AG04450 (cell line): ENCODE results near the gene LGI2. TPM values are rescaled to one million over a fixed set of nuclear protein-coding genes. Genes with fewer than 3 reads are reported as not detected.

Source experiments
- CTCF ChIA-PET: fragments of 300-600, 350-600 bp; formaldehyde crosslinking; extraction: SDS; loops from one replicate; lab custom pipeline; 2022; ENCODE audit warnings: antibody characterized with exemption, inconsistent platforms; lab: Charles Lee
- POLR2A ChIA-PET: fragments of 350-600 bp; formaldehyde crosslinking; extraction: SDS; loops from one replicate; lab custom pipeline; 2021; ENCODE audit warnings: antibody characterized with exemption, inconsistent platforms; lab: Yijun Ruan, JAX
- DNase-seq: peaks from one replicate; pipeline ENCODE4 v3.0.0-alpha.2; 2011; ENCODE audit warnings: low read depth, low spot score
- H3K27ac ChIP-seq: one replicate; pipeline ENCODE4 v1.5.1; 2012; ENCODE audit warnings: low read depth, low read length, control low read depth
- H3K27me3 ChIP-seq: one replicate; pipeline ENCODE4 v1.6.0; 2012; ENCODE audit warnings: low read length; ENCODE audit not compliant: control insufficient read depth, insufficient read depth
- H3K4me3 ChIP-seq: 2 replicates; pipeline ENCODE4 v1.5.1; 2011; ENCODE audit warnings: mild to moderate bottlenecking, low read depth, low read length, control low read depth
- H3K9me3 ChIP-seq: 2 replicates; pipeline ENCODE4 v1.5.1; 2012; ENCODE audit warnings: low read length; ENCODE audit not compliant: control insufficient read depth, insufficient read depth
- CTCF ChIP-seq: IDR thresholded peaks from 2 replicates; pipeline ENCODE4 v1.5.1; 2011; ENCODE audit warnings: low read depth, low read length, control low read depth, inconsistent platforms
- polyA plus RNA-seq: library from polyadenylated mRNA; depleted of rRNA; stranded (reverse); fragments of >200 nt; gene quantifications from 2 replicates; pipeline ENCODE4 v1.2.3, GENCODE V29; 2011

Gene LGI2
- polyA plus RNA-seq, 1 experiment, result not detected

- peaks cover 2% of the 10 kb centered on the region for H3K27me3 ChIP-seq
- no peak for DNase-seq
- H3K4me3 ChIP-seq, result no peak overlapping the region
- H3K9me3 ChIP-seq, result no peaks in the 10 kb centered on the region; the same call in 1 of the 2 replicates
- no peak overlapping the region for H3K27ac ChIP-seq
- no peak for TF ChIP-seq CTCF
- ChIA-PET POLR2A (no interaction called here), CTCF (interaction anchor here (1.0 kb wide), 1 partner anchor 169 kb away, joined by 3 read pairs; no protein-coding TSS in a partner anchor)
Observed at GRCh38 chr4:24975510-24975909, 55.2 kb downstream of the LGI2 start.

GRCh38 chr4:24973747-24974601, 56.8 kb downstream of the LGI2 start:
- no peak for TF ChIP-seq CTCF
- no peak overlapping the region for H3K27ac ChIP-seq
- ChIA-PET POLR2A (no interaction called here), CTCF (interaction anchor here (0.9 kb wide), 1 partner anchor 484 kb away, joined by 3 read pairs; no protein-coding TSS in a partner anchor)
- no peaks in the 10 kb centered on the region; the same call in 1 of the 2 replicates for H3K9me3 ChIP-seq
- no peak overlapping the region for H3K4me3 ChIP-seq
- peaks cover 2% of the 10 kb centered on the region for H3K27me3 ChIP-seq
- DNase-seq, result no peak

- ChIA-PET CTCF (no interaction called here), POLR2A (no interaction called here)
- H3K27me3 ChIP-seq, result peaks cover 2% of the 10 kb centered on the region
- no peaks in the 10 kb centered on the region; the same call in 1 of the 2 replicates for H3K9me3 ChIP-seq
- no peak overlapping the region for H3K27ac ChIP-seq
- no peak overlapping the region for H3K4me3 ChIP-seq
- no peak for TF ChIP-seq CTCF
- no peak for DNase-seq
Observed at GRCh38 chr4:24973404-24973746, 57.4 kb downstream of the LGI2 start.

GRCh38 chr4:24971192-24971591, 59.6 kb downstream of the LGI2 start:
- ChIA-PET CTCF (interaction anchor here (0.5 to 1.2 kb wide), 2 partner anchors 9 to 1381 kb away, joined by 3 to 7 read pairs; no protein-coding TSS in a partner anchor), POLR2A (no interaction called here)
- H3K27me3 ChIP-seq, result peaks cover 2% of the 10 kb centered on the region
- H3K9me3 ChIP-seq, result peaks cover 1% of the 10 kb centered on the region
- no peak overlapping the region for H3K27ac ChIP-seq
- H3K4me3 ChIP-seq, result no peak overlapping the region
- TF ChIP-seq CTCF, result no peak
- DNase-seq, result no peak

- DNase-seq, result no peak
- Histone ChIP-seq H3K4me3 (no peak overlapping the region), H3K27ac (no peak overlapping the region), H3K27me3 (peaks cover 2% of the 10 kb centered on the region), H3K9me3 (peaks cover 7% of the 10 kb centered on the region)
- ChIA-PET CTCF (no interaction called here), POLR2A (no interaction called here)
- no peak for TF ChIP-seq CTCF
Observed at GRCh38 chr4:24970635-24971034, 60.1 kb downstream of the LGI2 start.
